ENCODE results near the gene CALHM5.

GRCh38 chr6:116467096-116467495 lies 44.3 kb upstream of the CALHM5 start:
- TF ChIP-seq TAF1 (IDR thresholded peaks at IDR 0.05; ENCODE audit: borderline replicate concordance, insufficient read depth, low read length), result no peak
- no peak for TF ChIP-seq POLR2AphosphoS5 (IDR thresholded peaks at IDR 0.05; ENCODE audit: low read depth, low read length)
- no peak for TF ChIP-seq REST (IDR thresholded peaks at IDR 0.05; ENCODE audit: insufficient read depth in 1 of 2, low read depth in 2 of 2, low read length in 2 of 2)
- no peak for TF ChIP-seq SIN3A (IDR thresholded peaks at IDR 0.05; ENCODE audit: borderline replicate concordance, insufficient read depth, low read length)

Data from PFSK-1 (cell line).